Esophagus squamous epithelium (tissue), 5 donors: ENCODE data around the gene FTSJ3. TPM values are rescaled to one million over a fixed set of nuclear protein-coding genes. Genes with fewer than 3 reads are reported as not detected.

Source experiments
- DNase-seq: peaks from one replicate; lab custom pipeline; 2025; lab: John Stamatoyannopoulos, UW
- H3K27ac ChIP-seq, 4 donors: fragments of 200-600 bp; sonication (generic); one replicate each; pipeline ENCODE4 v1.5.1; 2016 to 2019; ENCODE audit warnings: mild to moderate bottlenecking in 1 of 4
- H3K27me3 ChIP-seq, 4 donors: fragments of 200-600 bp; sonication (generic); 1 replicate in 3 of 4; 2 replicates in 1 of 4; pipeline versions ENCODE4 v1.5.1 to v1.6.0; 2017 to 2021; ENCODE audit warnings: antibody characterized with exemption in 1 of 4
- H3K36me3 ChIP-seq, 3 donors: fragments of 200-600 bp; sonication (generic); one replicate each; pipeline ENCODE4 v1.5.1; 2016 to 2019
- H3K4me1 ChIP-seq, 3 donors: fragments of 200-600 bp; sonication (generic); one replicate each; pipeline ENCODE4 v1.5.1; 2017 to 2019
- H3K4me3 ChIP-seq, 4 donors: fragments of 200-600 bp; sonication (generic); 1 replicate in 3 of 4; 2 replicates in 1 of 4; pipeline ENCODE4 v1.5.1; 2016 to 2019; ENCODE audit warnings: mild to moderate bottlenecking in 2 of 4, moderate library complexity in 1 of 4
- H3K9me3 ChIP-seq, 3 donors: fragments of 200-600 bp; sonication (generic); one replicate each; pipeline ENCODE4 v1.5.1; 2016 to 2019
- POLR2A ChIP-seq, 4 donors: fragments of 450-650 bp; IDR thresholded peaks; one replicate each; pipeline ENCODE4 v1.6.1; 2017; ENCODE audit warnings: antibody characterized with exemption in 4 of 4, mild to moderate bottlenecking in 4 of 4, moderate library complexity in 3 of 4
- WGBS, 2 donors: methylation state at CpG; one replicate each; pipeline ENCODE4 v1.1.5; 2018; 5-methylcytosine and 5-hydroxymethylcytosine counted together
- intact Hi-C: fragments of 100-400 bp; cut with DNase I; formaldehyde crosslinking; loops from one replicate; pipeline ENCODE4 v1.15.0; 2022
- total RNA-seq, 4 donors: library from RNA; depleted of rRNA; stranded (reverse); fragments of >200 nt; gene quantifications; one replicate each; pipeline ENCODE4 v1.1.0, GENCODE V29; 2016
- TF ChIP-seq, protein P1 (sequence below), 6 experiments: fragments of 450-650 bp in 4 of 6; fragments of 200-600 bp in 2 of 6; sonication (generic) in 2 of 6; IDR thresholded peaks; one replicate each; pipeline ENCODE4 v1.5.1; 2016 to 2019; ENCODE audit warnings: antibody characterized with exemption in 6 of 6, mild to moderate bottlenecking in 4 of 6, moderate library complexity in 4 of 6
- donor health status: DM: yes; HTN: yes; CAD: no.

Gene FTSJ3
- total RNA-seq, 4 donors from 2014 or later, result 19.8 to 52.3 (median 29.0) TPM

DNA sequence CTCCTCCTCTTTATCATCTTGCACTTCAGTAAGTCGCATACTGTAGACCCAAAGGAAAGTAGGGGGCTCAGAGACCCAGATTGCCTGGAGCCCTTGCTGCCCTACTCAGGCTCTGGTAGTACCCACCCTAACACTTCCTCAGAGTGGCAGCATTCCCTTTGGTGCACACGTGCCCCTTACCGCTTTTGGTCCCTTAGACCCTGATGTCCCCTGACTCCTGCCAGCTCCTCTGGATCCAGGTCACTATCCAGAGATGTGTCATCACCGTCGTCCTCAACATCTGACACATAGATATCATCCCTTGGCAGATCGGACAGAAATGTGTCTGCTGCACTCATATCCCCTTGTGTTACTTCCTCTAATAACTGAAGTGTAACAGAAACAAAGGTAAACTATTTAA, 5.7 kb downstream of the FTSJ3 start:
- intact Hi-C loops, result no loop called here
- no peak for DNase-seq
- TF ChIP-seq POLR2A (IDR thresholded peaks at IDR 0.05), result no peak
- TF ChIP-seq, protein P1, sequence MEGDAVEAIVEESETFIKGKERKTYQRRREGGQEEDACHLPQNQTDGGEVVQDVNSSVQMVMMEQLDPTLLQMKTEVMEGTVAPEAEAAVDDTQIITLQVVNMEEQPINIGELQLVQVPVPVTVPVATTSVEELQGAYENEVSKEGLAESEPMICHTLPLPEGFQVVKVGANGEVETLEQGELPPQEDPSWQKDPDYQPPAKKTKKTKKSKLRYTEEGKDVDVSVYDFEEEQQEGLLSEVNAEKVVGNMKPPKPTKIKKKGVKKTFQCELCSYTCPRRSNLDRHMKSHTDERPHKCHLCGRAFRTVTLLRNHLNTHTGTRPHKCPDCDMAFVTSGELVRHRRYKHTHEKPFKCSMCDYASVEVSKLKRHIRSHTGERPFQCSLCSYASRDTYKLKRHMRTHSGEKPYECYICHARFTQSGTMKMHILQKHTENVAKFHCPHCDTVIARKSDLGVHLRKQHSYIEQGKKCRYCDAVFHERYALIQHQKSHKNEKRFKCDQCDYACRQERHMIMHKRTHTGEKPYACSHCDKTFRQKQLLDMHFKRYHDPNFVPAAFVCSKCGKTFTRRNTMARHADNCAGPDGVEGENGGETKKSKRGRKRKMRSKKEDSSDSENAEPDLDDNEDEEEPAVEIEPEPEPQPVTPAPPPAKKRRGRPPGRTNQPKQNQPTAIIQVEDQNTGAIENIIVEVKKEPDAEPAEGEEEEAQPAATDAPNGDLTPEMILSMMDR (IDR thresholded peaks at IDR 0.05), result no peak

DNA sequence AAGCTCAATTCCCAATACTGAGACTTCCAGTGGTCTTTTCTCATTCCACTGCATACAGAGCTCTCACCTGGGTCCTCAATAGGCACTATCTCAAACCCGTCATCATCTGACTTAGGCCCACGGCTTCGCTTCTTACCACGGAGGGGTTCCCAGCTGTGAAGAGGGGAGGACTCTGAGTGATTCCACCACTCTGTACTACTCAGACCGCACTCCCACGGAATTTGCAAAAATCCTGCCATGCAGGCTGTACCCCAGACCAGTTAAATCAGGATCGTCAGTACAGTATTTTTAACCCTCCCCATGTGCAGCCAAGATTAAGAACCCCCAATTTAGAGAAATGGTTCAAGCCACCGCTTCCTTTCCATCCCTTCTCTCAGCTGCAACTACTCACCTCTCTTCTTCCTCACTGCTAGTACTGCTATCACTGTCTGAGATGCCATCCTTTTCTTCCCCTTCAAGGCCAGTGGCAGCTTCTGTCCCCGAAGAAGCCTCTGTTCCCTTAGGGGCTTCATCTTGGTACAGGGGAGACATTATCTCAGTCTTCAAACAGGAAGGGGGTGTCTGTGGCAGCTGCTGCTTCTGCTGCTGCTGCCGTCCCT, 6.4 kb downstream of the FTSJ3 start:
- 85 to 86% methylated on average over 10 of the region's 10 CpGs for WGBS, 2 donors
- no peaks in the 10 kb centered on the region for H3K27me3 ChIP-seq
- H3K4me1 ChIP-seq, result peaks cover 2 to 15% (median 5%) of the 10 kb centered on the region in 3 donors
- no peak overlapping the region for H3K27ac ChIP-seq
- no peak overlapping the region for H3K4me3 ChIP-seq
- H3K9me3 ChIP-seq, result no peaks in the 10 kb centered on the region
- peaks cover 45 to 99% (median 82%) of the 10 kb centered on the region in 3 donors for H3K36me3 ChIP-seq
- intact Hi-C loops, result no loop called here
- no peak for DNase-seq
- TF ChIP-seq POLR2A (IDR thresholded peaks at IDR 0.05), result no peak
- TF ChIP-seq, protein P1 (IDR thresholded peaks at IDR 0.05), result no peak

More for the DNA sequence above, 5.7 kb downstream of the FTSJ3 start:
- no peaks in the 10 kb centered on the region for H3K27me3 ChIP-seq
- peaks cover 7 to 20% (median 7%) of the 10 kb centered on the region in 3 donors for H3K4me1 ChIP-seq
- H3K36me3 ChIP-seq, result peaks cover 44 to 92% (median 75%) of the 10 kb centered on the region in 3 donors
- H3K27ac ChIP-seq, result no peak overlapping the region
- no peaks in the 10 kb centered on the region for H3K9me3 ChIP-seq
- 81 to 89% methylated on average over 6 of the region's 6 CpGs for WGBS, 2 donors
- no peak overlapping the region for H3K4me3 ChIP-seq

DNA sequence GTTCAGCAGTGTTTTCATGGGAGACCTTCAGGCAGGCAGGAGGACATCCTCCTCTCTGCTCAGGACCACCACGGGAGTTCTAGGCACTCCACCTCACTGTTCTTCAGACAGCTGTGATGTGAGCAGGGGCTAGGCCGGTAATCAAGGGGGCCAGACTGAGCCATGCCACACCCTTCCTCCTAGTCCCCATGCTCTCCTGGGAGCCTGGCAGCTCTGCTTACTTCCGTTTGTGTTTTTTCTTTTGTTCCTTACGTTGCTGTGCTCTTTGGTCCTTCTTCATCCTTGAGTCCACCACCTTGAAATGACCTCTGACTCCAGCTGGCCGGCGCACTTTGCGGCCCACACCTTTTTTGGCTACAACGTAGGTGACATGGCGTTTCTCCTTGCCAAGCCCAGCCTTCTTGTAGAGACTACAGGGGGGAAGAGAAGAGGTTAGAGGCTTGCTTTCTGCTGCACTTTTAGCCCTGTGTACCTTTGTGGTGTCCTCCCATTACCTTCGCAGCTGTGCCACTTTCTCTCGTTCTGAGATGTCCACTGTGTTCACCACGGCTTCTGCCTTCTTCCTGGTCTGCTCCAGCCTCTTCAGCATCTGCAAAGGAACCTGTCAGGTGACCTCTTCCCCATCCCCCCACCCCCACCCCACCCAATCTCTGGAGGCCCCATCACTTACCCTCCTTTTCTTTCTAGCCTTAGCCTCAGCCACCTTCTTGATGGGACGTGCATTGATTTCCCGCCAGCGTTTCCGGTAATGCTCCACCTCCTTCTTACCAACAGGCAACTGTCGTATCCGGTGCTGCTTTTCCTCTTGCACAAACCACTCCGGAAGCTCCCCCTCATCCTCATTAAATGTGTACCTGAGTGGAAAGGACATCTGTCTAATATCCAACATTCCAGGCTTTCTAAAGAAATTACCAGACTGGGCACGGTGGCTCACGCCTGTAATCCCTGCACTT, 7.6 kb downstream of the FTSJ3 start:
- H3K27me3 ChIP-seq, result no peaks in the 10 kb centered on the region
- intact Hi-C loops, result no loop called here
- H3K4me1 ChIP-seq, result peaks cover 0 to 2% (median 0%) of the 10 kb centered on the region in 3 donors
- 66 to 78% methylated on average over 16 to 20 of the region's 21 CpGs for WGBS, 2 donors
- no peaks in the 10 kb centered on the region for H3K9me3 ChIP-seq
- TF ChIP-seq, protein P1 (IDR thresholded peaks at IDR 0.05), result no peak
- no peak for TF ChIP-seq POLR2A (IDR thresholded peaks at IDR 0.05)
- no peak overlapping the region for H3K4me3 ChIP-seq
- no peak for DNase-seq
- H3K36me3 ChIP-seq, result peaks cover 45 to 100% (median 88%) of the 10 kb centered on the region in 3 donors
- no peak overlapping the region for H3K27ac ChIP-seq

DNA sequence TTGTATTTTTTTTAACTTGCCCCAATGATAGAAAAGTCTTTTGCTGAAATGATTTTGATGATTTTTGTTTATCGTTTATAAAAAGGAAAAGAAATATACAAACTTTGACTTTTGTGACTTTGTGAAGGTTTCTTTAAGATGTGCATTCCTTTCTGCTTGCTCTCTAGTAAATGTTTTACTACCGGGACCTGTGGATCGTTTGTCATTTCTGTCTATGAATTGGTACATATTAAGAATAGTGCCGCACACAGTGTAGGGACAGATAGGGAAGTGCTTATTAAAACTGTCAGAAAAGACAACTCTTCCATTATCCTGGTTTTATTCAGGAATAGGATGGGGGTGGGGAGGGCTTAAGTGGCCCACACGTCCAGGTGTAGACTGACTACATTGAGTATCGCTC, 8.3 kb downstream of the FTSJ3 start:
- intact Hi-C loops, result no loop called here
- 66 to 68% methylated on average over 6 of the region's 6 CpGs for WGBS, 2 donors
- H3K27me3 ChIP-seq, result no peaks in the 10 kb centered on the region
- no peak overlapping the region for H3K4me3 ChIP-seq
- no peaks in the 10 kb centered on the region for H3K4me1 ChIP-seq
- peaks cover 39 to 100% (median 89%) of the 10 kb centered on the region in 3 donors for H3K36me3 ChIP-seq
- H3K9me3 ChIP-seq, result no peaks in the 10 kb centered on the region
- TF ChIP-seq, protein P1 (IDR thresholded peaks at IDR 0.05), result no peak
- TF ChIP-seq POLR2A (IDR thresholded peaks at IDR 0.05), result no peak
- H3K27ac ChIP-seq, result no peak overlapping the region
- no peak for DNase-seq
